NCI-H1092 (cell line): ENCODE measurements around the gene MTA2.
"Not testable (repeated sequence)": the region's sequence is repeated elsewhere in the genome, so short reads cannot be mapped to it uniquely, and the experiment has no call there.

Experiments used
- DNase-seq: peaks from one replicate; lab custom pipeline; 2025; lab: John Stamatoyannopoulos, UW

The MTA2 gene

DNA sequence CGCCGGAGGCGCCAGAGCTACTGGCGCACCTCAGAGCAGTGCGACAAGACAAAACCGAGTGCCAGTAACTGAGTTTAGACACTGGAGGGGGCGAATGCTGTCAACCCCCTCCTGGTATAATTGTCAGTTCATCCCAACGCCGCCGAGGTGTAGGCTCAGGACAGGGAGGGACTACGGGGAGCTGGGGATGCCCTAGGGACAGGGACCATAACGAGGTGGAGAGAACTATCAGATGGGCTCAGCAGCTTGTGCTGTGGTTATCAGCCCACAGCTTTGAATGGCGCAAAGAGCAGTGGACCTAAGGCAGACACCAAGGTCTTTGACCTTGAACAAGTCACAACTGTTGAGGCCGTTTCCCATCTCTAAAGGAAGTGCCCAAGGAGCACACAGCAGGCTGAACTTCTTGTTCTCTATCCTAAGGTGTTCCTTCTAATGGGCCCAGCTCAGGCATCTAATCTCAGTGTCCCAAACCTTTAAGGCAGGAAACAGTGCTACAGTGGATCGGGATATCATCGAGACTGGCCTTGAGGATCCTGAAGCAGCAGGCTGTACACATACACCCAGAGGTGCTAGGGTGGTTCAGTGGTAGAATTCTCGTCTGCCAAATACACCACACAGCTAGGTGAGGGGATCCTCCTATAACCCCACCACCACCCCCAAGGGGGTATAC, 9.4 kb downstream of the MTA2 start:
- no peak for DNase-seq

DNA sequence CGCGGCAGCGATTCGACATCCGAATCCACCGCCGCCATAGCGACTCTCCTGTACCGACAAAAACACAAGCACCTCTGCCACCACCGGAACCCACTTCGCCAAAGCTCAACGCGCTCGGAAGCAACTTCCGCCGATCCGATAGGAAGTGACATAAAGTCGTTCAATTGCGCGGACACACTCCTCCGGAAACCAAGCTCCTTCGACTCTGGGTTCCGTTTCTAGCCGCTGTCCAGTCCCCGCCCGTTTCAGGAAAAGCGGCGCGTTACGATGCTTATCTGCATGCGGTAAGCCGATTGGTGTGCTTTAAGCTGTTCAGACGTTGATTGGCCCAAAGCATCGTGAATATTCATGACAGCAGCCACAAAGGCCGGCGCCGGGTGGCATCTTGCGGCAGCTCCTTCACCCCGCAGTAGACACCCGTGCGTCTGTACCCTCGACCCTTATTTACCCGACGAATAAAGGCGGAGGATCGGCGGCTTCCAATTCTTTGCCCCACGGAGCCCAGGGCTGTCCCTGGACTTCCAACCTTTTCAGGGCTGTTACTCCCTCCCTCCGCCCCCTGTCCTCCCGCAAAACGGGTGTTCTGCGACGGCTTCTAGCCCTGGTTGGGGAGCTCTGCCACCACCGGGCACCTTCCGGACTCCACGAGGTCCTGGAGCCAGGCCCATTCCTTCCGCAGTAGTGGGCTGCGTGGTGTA, 10.1 kb downstream of the MTA2 start, which contains the start of gene TUT1:
Gene TUT1 (minus strand): TSS at position 76 of the 698 bp plus-strand sequence. CDS start 38 bp downstream, at position 38.
- peak; percentile 100 for DNase-seq

DNA sequence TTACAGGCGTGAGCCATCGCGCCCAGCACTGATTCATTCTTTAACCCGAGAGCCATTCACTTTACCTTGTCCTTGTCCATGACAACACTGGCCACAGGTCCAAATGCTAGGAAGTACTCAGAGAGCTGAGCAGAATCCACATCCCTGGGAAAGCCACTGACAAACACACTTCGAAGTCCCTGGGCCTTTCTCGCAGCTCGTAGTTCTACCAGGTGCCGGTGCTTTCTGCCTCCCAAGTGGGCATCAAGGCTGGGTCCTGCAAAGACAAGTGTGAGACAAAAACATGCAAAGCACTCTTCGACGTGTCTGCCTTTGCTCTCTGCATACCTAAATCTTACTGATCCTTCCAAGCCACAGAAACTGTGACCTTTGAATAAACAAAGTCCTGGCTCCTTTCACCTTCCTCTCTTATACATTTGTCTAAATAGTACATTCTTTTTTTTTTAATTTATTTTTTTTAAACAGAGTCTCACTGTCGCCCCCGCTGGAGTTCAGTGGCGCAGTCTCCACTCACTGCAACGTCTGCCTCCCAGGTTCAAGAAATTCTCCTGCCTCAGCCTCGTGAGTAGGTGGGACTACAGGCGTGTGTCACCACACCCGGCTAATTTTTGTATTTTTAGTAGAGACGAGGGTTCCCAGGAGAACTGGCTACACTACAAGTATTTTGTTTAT, 12.6 kb downstream of the MTA2 start:
- DNase-seq = no peak

DNA sequence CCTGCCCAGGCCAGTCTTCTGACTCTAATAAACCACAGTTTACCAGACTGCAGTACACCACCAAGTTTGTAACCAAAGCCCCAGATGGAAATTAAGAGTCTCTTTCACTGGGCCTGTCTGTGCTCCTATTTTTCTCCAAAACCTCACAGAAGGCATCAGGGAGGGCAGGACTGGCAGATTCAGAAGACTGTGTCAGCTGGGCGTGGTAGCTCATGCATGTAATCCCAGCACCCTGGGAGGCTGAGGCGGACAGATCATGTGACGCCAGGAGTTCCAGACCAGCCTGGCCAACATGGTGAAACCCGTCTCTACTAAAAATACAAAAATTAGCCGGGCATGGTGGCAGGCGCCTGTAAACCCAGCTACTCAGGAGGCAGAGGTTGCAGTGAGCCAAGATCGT, 16.3 kb downstream of the MTA2 start:
- not testable (repeated sequence) for DNase-seq

DNA sequence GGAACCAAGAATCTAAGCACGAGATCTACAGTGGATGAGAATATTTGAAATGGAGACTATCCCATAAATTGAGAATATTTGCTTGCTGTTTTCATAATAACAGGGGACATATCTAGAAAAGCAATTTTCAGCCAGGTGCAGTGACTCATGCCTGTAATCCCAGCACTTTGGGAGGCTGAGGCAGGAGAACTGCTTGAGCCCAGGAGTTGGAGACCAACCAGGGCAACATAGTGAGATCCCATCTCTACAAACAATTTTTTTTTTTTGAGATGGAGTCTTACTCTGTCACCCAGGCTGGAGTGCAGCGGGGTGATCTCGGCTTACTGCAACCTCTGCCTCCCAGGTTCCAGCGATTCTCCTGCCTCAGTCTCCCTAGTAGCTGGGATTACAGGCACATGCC, 19.9 kb downstream of the MTA2 start:
- DNase-seq = not testable (repeated sequence)

DNA sequence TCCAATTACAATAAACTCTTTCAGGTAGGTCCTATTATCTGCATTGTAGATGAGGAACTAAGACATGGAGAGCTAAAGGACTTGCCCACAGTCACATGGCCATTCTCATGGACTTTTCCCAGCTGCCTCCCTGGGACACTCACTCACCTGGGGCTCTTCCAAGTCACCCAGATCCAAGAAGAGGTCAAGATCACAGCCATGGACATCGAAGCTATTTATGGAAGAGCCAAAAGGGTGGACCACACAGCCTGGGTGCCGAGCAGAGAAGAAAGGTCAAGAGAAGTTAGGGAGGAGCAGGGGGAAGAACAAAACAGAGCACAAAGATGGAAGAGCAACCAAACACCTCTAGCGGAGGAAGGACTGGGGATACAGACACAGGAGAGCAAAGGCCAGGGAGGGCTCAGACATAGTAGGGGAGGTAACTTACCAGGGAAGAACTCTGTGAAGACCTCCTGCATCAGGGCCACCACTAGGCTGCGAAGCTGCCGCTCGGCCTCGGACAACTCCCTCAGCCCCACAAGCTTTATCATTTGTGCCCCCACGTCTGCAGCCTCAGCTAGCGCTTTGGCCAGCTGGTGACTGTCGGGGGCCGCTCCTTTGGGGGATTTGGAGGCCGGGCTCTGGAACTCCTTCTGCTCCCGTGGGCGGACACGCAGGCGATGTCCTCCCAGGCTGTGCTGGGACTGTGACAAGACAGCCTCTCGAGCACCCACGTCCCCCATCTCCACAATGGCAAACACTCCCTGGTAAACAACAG, 20.5 kb downstream of the MTA2 start:
- DNase-seq = no peak

DNA sequence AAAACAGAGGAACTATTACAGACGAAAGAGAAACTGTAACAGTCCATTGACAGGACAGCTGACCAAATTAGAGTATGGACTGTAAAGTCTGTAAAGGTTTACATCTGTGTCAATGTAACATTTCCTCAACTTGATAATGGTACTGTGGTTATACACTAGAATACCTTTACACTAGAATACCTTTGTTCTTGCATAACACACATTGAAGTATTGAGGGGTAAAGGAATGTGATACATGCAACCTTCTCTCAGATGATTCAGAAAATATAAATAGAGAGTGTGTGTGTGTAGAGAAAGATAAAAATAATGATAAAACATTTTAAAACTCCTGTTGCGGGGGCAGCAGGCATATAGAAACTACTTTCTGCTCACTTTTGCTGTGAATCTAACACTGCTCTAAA, 22.4 kb downstream of the MTA2 start:
- DNase-seq = no peak

DNA sequence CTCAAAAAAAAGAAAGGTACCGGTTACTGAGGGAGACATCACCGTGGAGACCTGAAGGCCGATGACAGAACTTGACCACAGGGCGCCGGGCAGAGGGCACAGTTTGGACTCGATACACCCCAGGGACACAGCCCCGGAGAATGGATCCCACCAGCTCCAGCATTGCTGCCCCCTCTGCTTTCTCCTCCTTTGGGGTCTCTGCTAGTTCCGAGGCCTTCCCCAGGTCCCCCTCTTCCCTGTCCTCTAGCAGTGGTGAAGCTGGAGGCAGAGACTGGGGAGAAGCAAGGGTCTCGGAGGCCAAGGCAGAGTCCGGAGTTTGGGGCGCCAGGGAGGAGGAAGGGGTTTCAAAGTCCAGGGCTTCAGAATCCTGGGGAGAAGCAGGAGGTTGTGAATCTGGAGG, 23.1 kb downstream of the MTA2 start:
- DNase-seq = no peak

DNA sequence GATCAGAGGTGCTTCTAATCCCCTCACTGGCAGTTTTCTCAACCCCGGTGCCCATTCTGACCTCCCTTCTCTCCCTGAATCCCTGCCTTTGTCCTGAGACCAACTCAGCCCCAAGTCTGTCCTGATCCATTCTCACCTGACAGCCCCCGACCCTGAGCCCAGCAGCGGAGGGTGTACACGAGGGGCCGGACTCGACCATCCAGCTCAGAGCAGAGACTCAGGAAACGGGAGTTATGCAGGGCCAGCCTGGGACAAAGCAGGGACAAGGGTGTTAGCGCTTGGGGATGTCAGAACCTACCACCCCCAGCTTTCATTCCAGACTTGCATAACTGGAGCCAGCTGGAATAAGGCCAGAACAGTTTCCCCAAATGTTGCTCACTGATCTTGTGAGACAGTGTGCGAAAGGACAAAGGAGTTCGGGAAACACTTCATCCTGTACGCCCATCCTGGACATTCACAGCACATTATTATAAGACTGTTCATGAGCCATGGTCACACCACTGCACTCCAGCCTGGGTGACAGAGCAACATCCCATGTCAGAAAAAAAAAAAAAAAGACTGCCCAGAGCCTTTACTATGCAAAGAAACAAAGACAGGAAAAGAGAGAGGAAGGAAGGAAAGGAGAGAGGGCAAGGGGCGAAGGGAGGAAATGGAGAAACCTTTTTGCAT, 24.5 kb downstream of the MTA2 start:
- no peak for DNase-seq

DNA sequence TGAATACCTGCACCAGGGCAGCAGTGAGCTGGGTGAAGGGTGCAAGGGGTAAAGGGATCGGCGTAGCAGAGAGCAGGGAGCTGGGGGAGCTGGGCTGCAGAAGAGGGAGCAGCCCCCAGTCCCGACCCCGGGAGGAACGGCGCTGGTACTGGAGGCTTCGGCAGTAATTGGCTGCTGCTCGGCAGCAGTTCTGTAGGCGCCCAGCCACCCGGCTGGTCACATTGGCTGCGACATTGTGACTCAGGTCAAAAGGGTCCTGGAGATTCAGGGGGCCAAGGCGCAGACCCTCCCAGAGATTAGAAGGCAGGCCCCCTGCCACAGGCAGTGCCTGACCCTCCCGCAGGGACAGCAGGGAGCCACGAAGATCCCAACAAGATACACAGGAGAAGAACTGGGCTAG, 25.8 kb downstream of the MTA2 start:
- no peak for DNase-seq

DNA sequence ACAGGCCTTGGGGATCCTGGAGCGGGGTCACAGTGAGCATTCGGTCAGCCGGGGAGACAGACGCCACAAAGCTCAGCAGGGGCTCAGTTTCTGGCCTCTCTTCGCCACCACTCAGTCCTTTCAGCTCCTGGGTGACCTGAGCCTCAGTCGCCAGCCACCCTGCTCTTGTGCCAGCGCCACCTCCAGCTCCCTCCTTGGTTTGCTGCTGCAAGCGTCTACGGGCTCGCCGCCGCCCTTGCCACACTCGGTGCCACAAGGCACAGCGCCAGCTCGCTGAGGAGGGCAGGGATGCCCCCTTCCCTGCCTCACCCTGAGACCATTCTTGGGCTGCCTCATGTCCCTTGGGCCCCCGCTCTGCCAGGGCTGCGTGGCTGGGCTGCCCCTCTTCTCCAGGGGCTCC, 26.5 kb downstream of the MTA2 start:
- no peak for DNase-seq

DNA sequence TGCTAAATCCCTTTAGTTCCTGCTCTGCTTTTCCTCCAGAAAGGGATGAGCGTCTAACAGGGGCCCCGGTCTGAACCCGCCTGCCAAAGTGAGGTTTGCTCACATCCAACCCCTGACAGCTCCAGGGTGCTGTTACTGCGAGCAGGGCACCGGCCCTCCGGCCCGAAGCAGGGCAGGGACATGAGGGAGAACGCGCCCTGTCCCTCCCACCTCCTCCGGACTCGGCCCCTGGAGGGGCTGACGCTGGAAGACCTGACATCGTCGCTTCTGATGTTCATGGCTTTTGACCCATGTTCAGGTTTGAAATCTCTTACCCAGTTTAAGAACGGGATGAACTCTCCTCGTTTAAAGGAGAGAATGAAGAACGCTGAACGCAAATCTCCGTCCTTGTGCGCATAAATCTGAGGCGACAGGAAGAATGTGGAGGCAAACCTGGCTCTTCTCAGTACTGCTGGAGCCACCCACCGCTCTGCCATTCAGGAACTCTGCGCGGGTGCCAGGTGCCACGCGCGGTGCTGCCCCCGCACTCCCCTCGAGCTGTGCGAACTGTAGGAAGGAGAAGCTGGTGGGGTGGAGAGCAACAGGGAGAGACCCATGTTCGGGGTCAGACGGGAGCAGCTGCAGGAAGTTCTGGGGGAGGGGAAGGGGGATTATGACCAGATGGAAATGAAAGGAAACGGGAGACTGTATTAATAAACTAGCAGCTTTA, 27.1 kb downstream of the MTA2 start:
- DNase-seq = peak; percentile 23

DNA sequence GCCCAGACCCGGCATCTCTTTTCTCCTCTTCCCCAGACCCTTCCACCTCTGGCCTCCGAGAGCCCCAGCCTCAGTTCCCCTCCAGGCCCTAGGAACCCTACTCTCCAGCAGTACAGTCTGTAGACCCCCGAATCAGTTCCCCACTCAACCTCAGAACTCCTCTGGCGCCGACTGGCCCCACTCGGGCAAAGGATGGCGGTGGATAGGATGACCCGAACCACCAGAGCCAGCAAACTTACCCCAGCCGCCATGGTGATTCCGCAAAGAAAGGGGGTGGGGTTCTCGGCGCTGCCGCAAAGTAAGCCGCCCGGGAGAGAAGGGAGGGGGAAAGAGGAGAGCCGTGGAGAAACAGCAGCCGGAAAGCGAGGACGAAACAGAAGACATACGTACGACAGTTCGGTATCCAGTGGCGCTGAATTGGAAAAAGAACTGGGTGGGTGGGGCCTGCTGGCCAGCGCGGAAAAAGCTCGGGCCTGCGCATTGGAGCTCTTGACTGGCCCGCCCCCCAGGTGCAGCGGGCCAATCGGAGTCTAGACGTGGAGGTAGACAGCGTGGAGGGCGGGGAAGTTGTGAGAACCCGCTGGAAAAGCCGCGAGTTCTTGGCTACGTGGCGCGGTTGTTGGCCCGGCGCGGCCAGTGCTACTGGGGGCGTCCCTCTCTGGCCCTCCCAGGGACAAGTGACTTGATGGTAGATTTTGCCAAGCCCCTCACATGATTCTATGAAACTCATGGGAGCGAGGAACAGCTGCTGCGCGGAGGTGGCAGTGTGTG, 27.9 kb downstream of the MTA2 start, which contains the start of gene EEF1G:
Gene EEF1G (minus strand): TSS at position 300 of the 771 bp plus-strand sequence. CDS start 49 bp downstream, at position 251.
- peak; percentile 100 for DNase-seq

DNA sequence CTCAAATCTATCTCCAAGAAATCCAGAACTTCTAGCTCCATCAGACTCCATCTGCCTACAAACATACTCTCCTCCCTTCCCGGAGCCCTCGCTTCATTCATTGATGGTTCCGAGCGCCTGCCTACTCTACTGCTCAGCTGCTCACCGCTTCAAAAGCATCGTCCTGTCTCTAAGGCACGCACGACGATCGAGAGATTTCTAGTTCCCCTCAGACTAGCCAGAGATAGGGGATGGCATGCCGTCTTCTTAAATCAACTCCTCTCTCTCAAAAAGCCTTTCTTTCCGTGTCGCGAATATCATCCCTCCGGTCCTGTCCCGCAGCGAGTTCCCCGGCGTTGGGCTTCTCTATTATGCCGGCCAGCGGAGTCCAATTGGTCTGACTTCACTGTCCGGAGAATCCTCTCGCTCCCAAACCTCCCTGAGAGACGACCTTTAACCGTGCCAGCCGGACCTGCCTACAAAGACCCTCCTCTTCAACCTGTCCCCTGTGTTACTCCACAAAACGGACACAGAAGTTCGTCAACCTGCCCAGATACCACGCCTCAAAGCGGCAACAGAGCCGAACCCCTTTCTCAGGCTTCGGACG, 28.6 kb downstream of the MTA2 start:
- no peak for DNase-seq

DNA sequence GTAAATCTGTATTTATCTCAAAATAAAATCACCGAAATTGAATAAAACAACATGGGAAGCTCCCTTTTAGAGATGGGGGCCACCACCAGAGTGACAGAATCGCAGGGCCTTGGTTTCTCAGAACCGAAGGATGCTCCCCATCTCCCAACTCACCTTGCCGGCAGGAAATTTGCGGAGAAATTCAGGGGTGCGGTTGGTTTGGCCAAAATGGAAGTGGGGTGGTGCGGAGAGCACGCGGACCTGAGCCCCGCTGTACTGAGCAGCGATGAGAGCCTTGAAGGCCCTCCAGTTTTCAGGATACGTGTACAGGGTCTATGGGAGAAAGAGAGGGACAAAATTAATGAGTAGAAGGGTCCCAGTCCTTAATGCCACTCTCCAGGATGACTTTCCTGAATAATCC, 29.2 kb downstream of the MTA2 start:
- no peak for DNase-seq

DNA sequence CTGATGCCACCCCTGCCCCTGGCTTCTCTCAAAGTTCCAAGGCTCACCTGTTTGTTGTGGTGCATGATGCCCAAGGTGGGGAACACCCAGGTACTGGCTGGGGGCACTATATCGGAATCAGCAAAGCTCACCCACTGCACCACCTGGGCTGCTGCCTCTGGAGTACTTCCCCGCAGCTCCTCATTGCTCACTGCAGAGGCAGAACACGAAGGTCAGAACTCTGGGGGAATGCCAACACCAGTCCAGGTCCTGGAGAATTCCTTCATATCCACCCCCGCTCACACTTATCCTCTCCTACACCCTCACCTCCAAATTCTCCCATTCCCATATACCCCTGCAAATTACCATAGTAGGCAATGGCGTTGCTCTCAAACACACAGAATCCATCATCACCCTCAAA, 30.2 kb downstream of the MTA2 start:
- DNase-seq = not testable (repeated sequence)

DNA sequence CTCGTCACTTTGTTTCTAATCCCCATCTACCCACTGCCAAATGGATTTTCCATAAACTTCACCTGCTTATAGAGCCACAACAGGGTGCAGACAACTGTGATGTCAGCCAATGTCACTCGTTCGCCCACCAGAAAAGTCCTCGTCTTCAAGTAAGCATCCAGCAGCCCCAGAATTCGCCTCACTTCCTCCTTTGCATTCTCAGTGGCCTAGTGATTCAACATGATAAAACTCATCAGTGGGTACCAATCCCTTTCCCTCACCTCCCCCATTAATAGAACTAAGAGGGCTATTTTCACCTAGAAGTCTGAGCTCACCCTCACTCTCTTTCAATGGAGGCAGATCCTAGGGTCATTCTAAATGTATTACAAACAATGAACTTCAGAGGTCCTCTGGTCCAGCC, 30.8 kb downstream of the MTA2 start:
- not testable (repeated sequence) for DNase-seq

DNA sequence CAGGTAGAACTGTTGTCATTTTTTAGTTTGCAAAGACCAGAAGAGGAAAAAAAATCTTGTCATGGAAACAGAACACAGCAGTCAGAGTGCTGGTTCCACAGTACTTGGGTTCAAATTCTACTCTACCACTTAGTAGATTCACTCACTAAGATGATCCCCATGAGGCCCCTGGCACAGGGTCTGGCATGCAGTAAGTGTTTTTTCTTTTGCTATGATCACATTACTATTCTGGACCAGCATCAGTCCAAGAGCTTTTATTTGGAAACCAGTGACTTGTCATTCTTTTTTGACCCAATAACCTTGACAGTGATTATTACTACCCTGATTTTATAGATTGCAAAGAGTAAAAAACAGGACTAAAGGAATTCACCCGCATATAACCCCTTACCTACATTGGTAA, 32.1 kb downstream of the MTA2 start:
- DNase-seq = no peak

DNA sequence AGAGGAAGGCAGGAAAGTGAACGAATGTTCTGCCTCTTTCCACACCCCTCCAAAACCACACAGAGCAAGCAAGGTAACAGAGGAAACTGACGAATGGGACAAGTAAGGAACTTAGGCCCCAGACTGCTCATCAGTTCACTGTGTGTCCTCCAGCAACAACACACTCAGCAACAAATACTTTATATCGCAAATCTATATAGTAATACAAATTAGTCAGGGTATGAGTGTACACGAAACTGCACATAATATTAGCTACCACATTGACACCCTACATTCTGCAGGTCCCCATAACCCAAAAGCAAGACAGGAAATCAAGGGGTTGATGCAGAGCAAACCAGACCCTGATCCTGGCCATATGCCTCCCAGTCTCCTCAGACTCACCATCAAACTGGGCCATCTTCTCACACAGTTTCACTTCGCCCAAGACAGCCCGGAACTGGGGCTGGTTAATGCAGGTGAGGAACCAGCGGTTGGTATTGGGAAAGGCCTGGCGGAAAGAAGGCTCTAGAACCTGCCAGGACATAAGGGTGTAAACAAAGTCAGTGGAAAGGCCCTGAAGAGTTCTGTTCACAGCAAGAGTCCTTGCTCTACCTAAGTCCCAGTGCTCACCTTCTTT, 34.5 kb downstream of the MTA2 start:
- DNase-seq = no peak
